T-helper 22 cell (primary cell): Measurements from ENCODE around the gene LAMA4.

ENCODE experiments used
- DNase-seq: peaks from one replicate; pipeline ENCODE4 v3.0.0-alpha.2; 2020; ENCODE audit warnings: low read depth

Gene LAMA4

GRCh38 chr6:112253841-112254816 is at the start of gene LAMA4:
Gene LAMA4, minus strand, starts transcription at chr6:112254567. Its CDS starts 417 bp downstream, at chr6:112254150.
- DNase-seq, result no peak

- no peak for DNase-seq
Measured at GRCh38 chr6:112302142-112302705, 47.9 kb upstream of the LAMA4 start.

- DNase-seq, result no peak
Measured at GRCh38 chr6:112300896-112301295, 46.5 kb upstream of the LAMA4 start.

- DNase-seq, result no peak
Measured at GRCh38 chr6:112298816-112299281, 44.5 kb upstream of the LAMA4 start.

- no peak for DNase-seq
Measured at GRCh38 chr6:112298021-112298745, 43.8 kb upstream of the LAMA4 start.

GRCh38 chr6:112296694-112297093 is 42.3 kb upstream of the LAMA4 start:
- no peak for DNase-seq

- DNase-seq, result no peak
Measured at GRCh38 chr6:112296122-112296521, 41.8 kb upstream of the LAMA4 start.

- no peak for DNase-seq
Measured at GRCh38 chr6:112291161-112291762, 36.9 kb upstream of the LAMA4 start.

- no peak for DNase-seq
Measured at GRCh38 chr6:112289038-112289566, 34.7 kb upstream of the LAMA4 start.

GRCh38 chr6:112288475-112288874 is 34.1 kb upstream of the LAMA4 start:
- no peak for DNase-seq

- no peak for DNase-seq
Measured at GRCh38 chr6:112287577-112288225, 33.3 kb upstream of the LAMA4 start.

- no peak for DNase-seq
Measured at GRCh38 chr6:112286500-112287144, 32.3 kb upstream of the LAMA4 start.

- peak; percentile 31 for DNase-seq
Measured at GRCh38 chr6:112286010-112286409, 31.6 kb upstream of the LAMA4 start.

GRCh38 chr6:112284603-112285002 is 30.2 kb upstream of the LAMA4 start:
- no peak for DNase-seq

GRCh38 chr6:112283621-112284020 is 29.3 kb upstream of the LAMA4 start:
- DNase-seq, result no peak

- DNase-seq, result no peak
Measured at GRCh38 chr6:112281821-112282615, 27.7 kb upstream of the LAMA4 start.

GRCh38 chr6:112279031-112279935 is 24.9 kb upstream of the LAMA4 start:
- no peak for DNase-seq

GRCh38 chr6:112275365-112275764 is 21.0 kb upstream of the LAMA4 start:
- DNase-seq, result no peak

- no peak for DNase-seq
Measured at GRCh38 chr6:112274774-112275173, 20.4 kb upstream of the LAMA4 start.
